CD14-positive monocyte (primary cell): ENCODE results near the gene ASB6. TPM values are rescaled to one million over a fixed set of nuclear protein-coding genes. Genes with fewer than 3 reads are reported as not detected.

Experiments
- DNase-seq, 3 donors: peaks; one replicate each; pipeline ENCODE4 v3.0.0-alpha.2; 2011 to 2022
- H2AFZ ChIP-seq: 2 replicates; pipeline ENCODE4 v1.6.0; 2012; ENCODE audit warnings: mild to moderate bottlenecking, low read depth, low read length, inconsistent platforms; ENCODE audit not compliant: insufficient read depth, poor library complexity, severe bottlenecking
- H3K27ac ChIP-seq, 2 donors: 1 replicate in 1 of 2; 2 replicates in 1 of 2; pipeline ENCODE4 v1.5.1; 2012 to 2013; ENCODE audit warnings: low read length in 2 of 2, control low read depth in 1 of 2, inconsistent platforms in 1 of 2, low read depth in 1 of 2, mild to moderate bottlenecking in 1 of 2
- H3K27me3 ChIP-seq, 2 donors: one replicate each; pipeline versions ENCODE4 v1.6.0 to v1.6.1; 2011 to 2013; ENCODE audit warnings: low read length in 2 of 2; ENCODE audit not compliant: control insufficient read depth in 2 of 2, insufficient read depth in 2 of 2
- H3K36me3 ChIP-seq, 2 donors: replicated peaks in 1 of 2; 1 replicate in 1 of 2; 2 replicates in 1 of 2; pipeline versions ENCODE4 v1.5.1 to v1.6.1; 2012 to 2013; ENCODE audit warnings: low read length in 2 of 2, control low read depth in 1 of 2, inconsistent platforms in 1 of 2, mild to moderate bottlenecking in 1 of 2; ENCODE audit not compliant: insufficient read depth in 2 of 2, control insufficient read depth in 1 of 2
- H3K4me1 ChIP-seq, 2 donors: 1 replicate in 1 of 2; 2 replicates in 1 of 2; pipeline versions ENCODE4 v1.5.1 to v1.6.1; 2012 to 2013; ENCODE audit warnings: low read length in 2 of 2, control low read depth in 1 of 2, inconsistent platforms in 1 of 2, mild to moderate bottlenecking in 1 of 2, moderate library complexity in 1 of 2; ENCODE audit not compliant: insufficient read depth in 2 of 2, control insufficient read depth in 1 of 2
- H3K4me2 ChIP-seq: replicated peaks from 2 replicates; pipeline ENCODE3; 2012; ENCODE audit warnings: low read length, moderate library complexity, mild to moderate bottlenecking; ENCODE audit not compliant: poor library complexity, severe bottlenecking; ENCODE audit errors: extremely low read depth
- H3K4me3 ChIP-seq, 3 experiments: fragments of 200-600 bp in 1 of 3; sonication (generic) in 1 of 3; replicated peaks in 1 of 3; 1 replicate in 2 of 3; 2 replicates in 1 of 3; pipeline ENCODE4 v1.5.1; 2011 to 2013; ENCODE audit warnings: low read length in 3 of 3, mild to moderate bottlenecking in 3 of 3, control low read depth in 2 of 3, low read depth in 2 of 3, inconsistent platforms in 1 of 3, moderate library complexity in 1 of 3
- H3K79me2 ChIP-seq: 2 replicates; pipeline ENCODE4 v1.6.0; 2012; ENCODE audit warnings: mild to moderate bottlenecking, control low read depth, inconsistent platforms, low read length, moderate library complexity; ENCODE audit not compliant: insufficient read depth
- H3K9ac ChIP-seq: 2 replicates; pipeline ENCODE4 v1.6.0; 2017; ENCODE audit warnings: low read length, mild to moderate bottlenecking; ENCODE audit not compliant: insufficient read depth, poor library complexity, severe bottlenecking
- H3K9me3 ChIP-seq, 2 donors: replicated peaks in 1 of 2; 1 replicate in 1 of 2; 2 replicates in 1 of 2; pipeline versions ENCODE4 v1.5.1 to v1.6.1; 2012 to 2013; ENCODE audit warnings: low read length in 2 of 2, control low read depth in 1 of 2; ENCODE audit not compliant: control insufficient read depth in 1 of 2, insufficient read depth in 1 of 2
- H4K20me1 ChIP-seq: 2 replicates; pipeline ENCODE4 v1.6.0; 2012; ENCODE audit warnings: mild to moderate bottlenecking, low read length, control low read depth, moderate library complexity; ENCODE audit not compliant: insufficient read depth
- H3K27ac Mint-ChIP-seq, 7 donors: one replicate each; pipeline ENCODE4 v1.8.0; 2020; ENCODE audit warnings: mild to moderate bottlenecking in 7 of 7, mixed read lengths in 7 of 7, moderate library complexity in 6 of 7, inconsistent platforms in 2 of 7
- H3K27me3 Mint-ChIP-seq, 3 donors: one replicate each; pipeline ENCODE4 v1.8.0; 2021 to 2022; ENCODE audit warnings: low read depth in 3 of 3, mild to moderate bottlenecking in 3 of 3, mixed read lengths in 3 of 3, moderate library complexity in 3 of 3, inconsistent platforms in 1 of 3
- H3K36me3 Mint-ChIP-seq, 2 donors: one replicate each; pipeline ENCODE4 v1.8.0; 2020; ENCODE audit warnings: mixed read lengths in 2 of 2, inconsistent platforms in 1 of 2, mild to moderate bottlenecking in 1 of 2
- H3K4me1 Mint-ChIP-seq: one replicate; pipeline ENCODE4 v1.8.0; 2020; ENCODE audit warnings: mild to moderate bottlenecking, mixed read lengths
- H3K4me3 Mint-ChIP-seq, 2 donors: one replicate each; pipeline ENCODE4 v1.8.0; 2020; ENCODE audit warnings: mild to moderate bottlenecking in 2 of 2, mixed read lengths in 2 of 2, moderate library complexity in 1 of 2
- H3K9me3 Mint-ChIP-seq, 7 donors: one replicate each; pipeline ENCODE4 v1.8.0; 2020 to 2022; ENCODE audit warnings: mixed read lengths in 7 of 7, mild to moderate bottlenecking in 6 of 7, moderate library complexity in 6 of 7, inconsistent platforms in 2 of 7
- WGBS: methylation state at CpG from one replicate; pipeline ENCODE4 v1.1.5; 2013; ENCODE audit warnings: missing lambda C conversion rate; ENCODE audit not compliant: insufficient coverage; 5-methylcytosine and 5-hydroxymethylcytosine counted together
- intact Hi-C, 2 donors: fragments of 100-400 bp; cut with micrococcal nuclease; formaldehyde crosslinking; loops; one replicate each; pipeline versions ENCODE4 v1.15.0 to v1.15.1; 2023
- polyA plus RNA-seq, 3 donors: library from polyadenylated mRNA; depleted of rRNA in 1 of 3; unstranded in 2 of 3; stranded (reverse) in 1 of 3; fragments of 300-500 nt in 2 of 3; fragments of >200 nt in 1 of 3; fragmentation: Illumina TruSeq in 2 of 3; gene quantifications; 1 replicate in 2 of 3; 2 replicates in 1 of 3; pipeline ENCODE4 v1.2.3, GENCODE V29; 2012 to 2021
- TF ChIP-seq, protein P1 (sequence below): fragments of 200-600 bp; IDR thresholded peaks from one replicate; pipeline ENCODE4 v1.8.0; 2022; ENCODE audit warnings: antibody characterized with exemption, mild to moderate bottlenecking

The ASB6 gene
- polyA plus RNA-seq, 3 donors = 8.1 to 21.1 (median 10.1) TPM

DNA sequence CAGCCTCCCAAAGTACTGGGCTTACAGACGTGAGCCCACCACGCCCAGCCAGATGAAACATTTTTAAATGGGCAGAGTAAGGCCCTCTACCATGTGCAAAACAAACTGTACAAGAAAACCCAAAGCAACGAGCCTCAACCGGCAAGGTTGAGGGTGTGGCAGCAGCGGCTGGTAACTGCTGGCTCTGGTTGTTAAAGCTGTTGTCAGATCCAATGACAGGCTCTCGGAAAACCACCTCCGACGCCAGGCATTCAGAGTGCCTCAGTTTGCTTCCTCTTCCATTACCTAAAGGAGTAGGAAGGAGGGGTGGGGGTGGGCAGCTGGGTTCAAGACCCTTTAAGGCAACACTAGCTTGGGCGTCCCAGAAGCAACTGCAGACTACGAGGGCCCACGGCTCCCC lies 2.4 kb upstream of the ASB6 start:
- DNase-seq = no peak
- TF ChIP-seq, protein P1, sequence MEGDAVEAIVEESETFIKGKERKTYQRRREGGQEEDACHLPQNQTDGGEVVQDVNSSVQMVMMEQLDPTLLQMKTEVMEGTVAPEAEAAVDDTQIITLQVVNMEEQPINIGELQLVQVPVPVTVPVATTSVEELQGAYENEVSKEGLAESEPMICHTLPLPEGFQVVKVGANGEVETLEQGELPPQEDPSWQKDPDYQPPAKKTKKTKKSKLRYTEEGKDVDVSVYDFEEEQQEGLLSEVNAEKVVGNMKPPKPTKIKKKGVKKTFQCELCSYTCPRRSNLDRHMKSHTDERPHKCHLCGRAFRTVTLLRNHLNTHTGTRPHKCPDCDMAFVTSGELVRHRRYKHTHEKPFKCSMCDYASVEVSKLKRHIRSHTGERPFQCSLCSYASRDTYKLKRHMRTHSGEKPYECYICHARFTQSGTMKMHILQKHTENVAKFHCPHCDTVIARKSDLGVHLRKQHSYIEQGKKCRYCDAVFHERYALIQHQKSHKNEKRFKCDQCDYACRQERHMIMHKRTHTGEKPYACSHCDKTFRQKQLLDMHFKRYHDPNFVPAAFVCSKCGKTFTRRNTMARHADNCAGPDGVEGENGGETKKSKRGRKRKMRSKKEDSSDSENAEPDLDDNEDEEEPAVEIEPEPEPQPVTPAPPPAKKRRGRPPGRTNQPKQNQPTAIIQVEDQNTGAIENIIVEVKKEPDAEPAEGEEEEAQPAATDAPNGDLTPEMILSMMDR = no peak
- no peak overlapping the region for H3K27ac ChIP-seq
- H3K4me1 ChIP-seq = peaks cover 19 to 29% of the 10 kb centered on the region in 2 donors
- no peak overlapping the region for H3K9ac ChIP-seq
- no peaks in the 10 kb centered on the region for H3K9me3 ChIP-seq
- H3K4me2 ChIP-seq = no peak overlapping the region
- intact Hi-C loops = loop anchor here (5.0 kb wide), 2 partner anchors 88 to 148 kb away; no protein-coding TSS in a partner anchor
- no peak overlapping the region for H3K27ac Mint-ChIP-seq
- H3K36me3 Mint-ChIP-seq = peaks cover 0 to 2% of the 10 kb centered on the region in 2 donors
- peaks cover 2 to 14% (median 4%) of the 10 kb centered on the region in 3 donors for H3K27me3 Mint-ChIP-seq
- no peak overlapping the region for H2AFZ ChIP-seq
- peaks cover 18% of the 10 kb centered on the region for H3K4me1 Mint-ChIP-seq
- peaks cover 0 to 5% (median 4%) of the 10 kb centered on the region in 7 donors for H3K9me3 Mint-ChIP-seq
- peaks cover 24% of the 10 kb centered on the region for H3K79me2 ChIP-seq
- H3K27me3 ChIP-seq = no peaks in the 10 kb centered on the region
- H3K4me3 Mint-ChIP-seq = no peak overlapping the region
- peaks cover 23% of the 10 kb centered on the region for H4K20me1 ChIP-seq
- H3K36me3 ChIP-seq = peaks cover 2 to 3% of the 10 kb centered on the region in 2 donors
- H3K4me3 ChIP-seq = no peak overlapping the region
- WGBS = 97% methylated on average over 4 of the region's 11 CpGs

DNA sequence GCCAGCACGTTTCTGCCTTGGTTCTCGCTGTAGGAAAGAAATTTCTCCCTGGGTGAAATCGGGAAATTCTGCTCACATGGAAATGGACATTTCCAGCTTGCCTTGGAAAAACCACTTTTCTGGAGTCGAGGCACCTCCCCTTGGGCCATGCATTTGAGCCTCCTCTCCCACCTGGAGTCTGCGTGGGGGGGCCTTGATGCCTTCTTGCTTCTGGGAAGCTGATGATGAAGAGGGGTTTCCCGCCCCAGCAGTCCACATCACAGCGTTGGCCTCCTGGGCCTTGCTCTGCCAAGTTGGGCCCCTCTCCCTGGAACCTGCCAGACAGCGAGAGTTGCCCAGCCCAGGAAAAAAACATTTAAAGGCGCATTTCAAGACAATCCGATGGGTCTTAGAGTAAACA lies 1.8 kb upstream of the ASB6 start:
- H3K9me3 Mint-ChIP-seq = peaks cover 0 to 5% (median 4%) of the 10 kb centered on the region in 7 donors
- Histone ChIP-seq H3K4me2 (no peak overlapping the region), H3K27me3 (no peaks in the 10 kb centered on the region), H3K27ac (no peak overlapping the region), H3K9me3 (no peaks in the 10 kb centered on the region), H3K79me2 (peaks cover 29% of the 10 kb centered on the region), H4K20me1 (peaks cover 29% of the 10 kb centered on the region), H3K4me3 (no peak overlapping the region), H3K9ac (no peak overlapping the region), H3K36me3 (peaks cover 9 to 10% of the 10 kb centered on the region in 2 donors), H2AFZ (no peak overlapping the region), H3K4me1 (peaks cover 19 to 29% of the 10 kb centered on the region in 2 donors)
- no peak for DNase-seq
- TF ChIP-seq, protein P1 = no peak
- peak overlapping the region in 1 of 2 donors; percentile 31 for H3K4me3 Mint-ChIP-seq
- H3K4me1 Mint-ChIP-seq = peaks cover 18% of the 10 kb centered on the region
- H3K27ac Mint-ChIP-seq = peak overlapping the region in 1 of 7 donors; percentile 10
- 76% methylated on average over 2 of the region's 10 CpGs for WGBS
- intact Hi-C loops = loop anchor here (2.0 to 5.0 kb wide), 3 partner anchors 17 to 149 kb away; partner anchors contain the start of gene NTMT1 (in 1 of the 2)
- peaks cover 2 to 3% of the 10 kb centered on the region in 2 donors for H3K36me3 Mint-ChIP-seq
- peaks cover 2 to 14% (median 4%) of the 10 kb centered on the region in 3 donors for H3K27me3 Mint-ChIP-seq
